KBM-7 (cell line): Measurements from ENCODE around the gene UBE2S.

Experiments
- DNase-seq: peaks from one replicate; pipeline ENCODE4 v3.0.0-alpha.2; 2015
- in situ Hi-C: fragments of 300-500 bp; cut with MboI; formaldehyde crosslinking; loops from 2 replicates; pipeline ENCODE4 v1.14.3; 2020; ENCODE audit warnings: low sequenced_read_pairs, low pct_unique_long_range_greater_than_20kb, mixed read lengths

UBE2S gene

DNA sequence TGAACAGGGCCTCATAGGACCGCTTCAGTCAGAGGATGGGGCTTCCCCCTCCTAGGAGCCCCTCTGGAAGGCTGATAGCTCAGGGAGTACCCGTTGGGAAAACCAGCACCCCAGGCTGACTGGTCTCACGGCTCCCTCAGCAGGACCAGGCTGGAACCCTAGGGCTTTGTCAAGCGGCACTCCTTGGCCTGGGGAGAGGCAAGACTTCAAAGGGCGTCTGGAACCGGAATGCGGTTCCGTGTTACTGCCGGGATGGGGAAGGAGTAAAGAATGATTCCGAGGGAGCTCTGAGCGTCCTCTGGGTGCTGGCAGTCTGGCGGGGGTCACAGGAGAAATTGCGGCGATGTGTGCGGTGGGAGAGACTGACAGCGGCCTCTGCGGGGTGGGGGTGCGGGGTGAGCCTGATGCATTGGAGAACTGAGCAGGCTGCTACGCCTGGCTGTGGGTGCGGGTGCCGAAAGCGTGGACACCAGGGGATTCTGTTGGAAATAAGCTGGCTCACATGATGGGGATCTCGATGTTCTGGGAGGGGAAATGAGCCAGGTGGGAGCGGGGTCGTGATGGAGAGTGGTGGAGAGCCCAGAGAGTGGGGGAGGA is 54.9 kb downstream of the UBE2S start:
- no peak for DNase-seq

DNA sequence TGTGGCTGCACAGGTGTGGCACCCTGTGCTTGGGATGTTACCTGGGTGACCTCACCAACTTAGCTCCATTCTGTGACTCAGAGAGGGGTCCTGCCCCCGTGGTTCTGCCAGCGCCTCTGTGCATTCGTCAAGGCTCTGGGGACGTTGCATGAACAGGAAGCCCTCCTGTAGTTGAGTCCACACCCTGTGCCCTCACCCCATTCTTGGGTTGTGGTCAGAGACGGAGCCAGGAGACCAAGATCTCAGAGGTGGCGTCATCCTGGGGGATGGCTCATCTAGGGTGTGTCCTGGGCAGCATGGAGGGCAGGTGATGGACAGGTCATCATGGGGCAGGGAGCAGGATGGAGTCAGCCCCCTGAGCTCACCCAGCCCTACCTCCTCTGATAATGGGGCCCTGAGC is 55.5 kb downstream of the UBE2S start:
- in situ Hi-C loops: no loop called here
- no peak for DNase-seq

More for the DNA sequence above, 54.9 kb downstream of the UBE2S start:
- in situ Hi-C loops: no loop called here

DNA sequence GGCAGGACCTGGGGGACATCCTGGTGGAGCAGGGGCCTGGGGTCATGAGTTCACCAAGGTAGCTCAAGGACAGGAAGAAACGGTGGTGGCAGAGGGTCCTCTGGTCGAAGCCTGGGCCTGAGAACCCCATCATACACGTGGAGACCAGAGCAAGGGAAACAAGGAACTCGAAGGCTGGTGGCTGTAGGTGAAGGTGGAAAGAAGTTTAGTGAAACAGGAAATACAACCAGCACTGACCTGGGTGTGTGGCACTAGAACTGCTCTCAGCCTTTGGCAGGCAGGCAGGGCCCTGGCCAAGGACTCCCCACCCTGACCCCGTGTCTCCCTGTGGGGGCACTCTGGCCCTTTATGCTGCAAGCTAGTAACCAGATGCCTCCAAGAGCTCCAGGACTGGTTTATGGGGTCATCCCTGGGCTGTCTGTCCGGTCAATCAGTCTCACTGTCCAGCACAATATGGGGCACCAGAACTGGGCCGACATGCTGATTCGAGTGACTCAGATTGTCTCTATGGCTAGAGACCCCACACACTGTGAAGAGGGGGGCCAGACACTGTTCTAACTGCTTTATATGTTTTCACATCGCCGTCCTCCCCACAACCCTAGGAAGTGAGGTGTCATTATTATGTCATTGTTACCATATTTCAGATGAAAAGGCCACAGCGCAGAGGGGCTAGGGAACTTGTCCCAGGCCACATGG is 56.8 kb downstream of the UBE2S start:
- in situ Hi-C loops: no loop called here
- no peak for DNase-seq
